ENCODE measurements around the gene NOL7. TPM values are rescaled to one million over a fixed set of nuclear protein-coding genes. Genes with fewer than 3 reads are reported as not detected.

Gene NOL7
- total and polyA plus RNA-seq, 10 donors = 44.6 to 73.6 (median 54.0) TPM

DNA sequence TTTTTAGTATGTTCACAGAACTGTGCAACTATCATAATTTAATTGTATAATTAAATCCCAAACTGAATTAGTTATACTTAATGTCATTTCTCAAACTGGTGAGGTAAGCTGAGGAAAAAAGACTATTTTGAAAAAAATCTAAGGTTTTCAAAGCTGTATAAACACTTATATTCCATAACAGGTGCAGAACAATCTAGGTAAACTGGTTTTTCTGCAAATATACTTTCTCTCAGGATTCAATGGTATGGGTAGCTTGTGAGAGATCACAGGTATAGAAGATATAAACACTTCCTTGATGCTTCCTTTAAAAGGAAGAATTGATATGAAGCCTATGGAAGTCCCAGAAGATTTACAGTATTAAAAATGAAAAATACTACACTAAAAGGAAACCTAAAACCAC, 33.7 kb downstream of the NOL7 start:
- Histone ChIP-seq H3K27ac (no peak overlapping the region), H3K36me3 (peaks cover 0 to 45% (median 3%) of the 10 kb centered on the region in 6 donors), H3K4me3 (no peak overlapping the region), H3K27me3 (replicated peaks in 1 of 7) (no peaks in the 10 kb centered on the region), H3K9me3 (no peaks in the 10 kb centered on the region), H3K4me1 (peaks cover 0 to 21% (median 0%) of the 10 kb centered on the region in 6 donors)
- DNase-seq = no peak
- intact Hi-C loops (cut with DNase I; ENCODE audit: low total_unique reads) = no loop called here
- TF ChIP-seq POLR2AphosphoS5 (IDR thresholded peaks at IDR 0.05) (no peak), POLR2A (IDR thresholded peaks at IDR 0.05) (no peak)
- TF ChIP-seq, protein P1, sequence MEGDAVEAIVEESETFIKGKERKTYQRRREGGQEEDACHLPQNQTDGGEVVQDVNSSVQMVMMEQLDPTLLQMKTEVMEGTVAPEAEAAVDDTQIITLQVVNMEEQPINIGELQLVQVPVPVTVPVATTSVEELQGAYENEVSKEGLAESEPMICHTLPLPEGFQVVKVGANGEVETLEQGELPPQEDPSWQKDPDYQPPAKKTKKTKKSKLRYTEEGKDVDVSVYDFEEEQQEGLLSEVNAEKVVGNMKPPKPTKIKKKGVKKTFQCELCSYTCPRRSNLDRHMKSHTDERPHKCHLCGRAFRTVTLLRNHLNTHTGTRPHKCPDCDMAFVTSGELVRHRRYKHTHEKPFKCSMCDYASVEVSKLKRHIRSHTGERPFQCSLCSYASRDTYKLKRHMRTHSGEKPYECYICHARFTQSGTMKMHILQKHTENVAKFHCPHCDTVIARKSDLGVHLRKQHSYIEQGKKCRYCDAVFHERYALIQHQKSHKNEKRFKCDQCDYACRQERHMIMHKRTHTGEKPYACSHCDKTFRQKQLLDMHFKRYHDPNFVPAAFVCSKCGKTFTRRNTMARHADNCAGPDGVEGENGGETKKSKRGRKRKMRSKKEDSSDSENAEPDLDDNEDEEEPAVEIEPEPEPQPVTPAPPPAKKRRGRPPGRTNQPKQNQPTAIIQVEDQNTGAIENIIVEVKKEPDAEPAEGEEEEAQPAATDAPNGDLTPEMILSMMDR (IDR thresholded peaks at IDR 0.05 in 8 of 11, conservative IDR thresholded peaks at IDR 0.05 in 3 of 11) = no peak

DNA sequence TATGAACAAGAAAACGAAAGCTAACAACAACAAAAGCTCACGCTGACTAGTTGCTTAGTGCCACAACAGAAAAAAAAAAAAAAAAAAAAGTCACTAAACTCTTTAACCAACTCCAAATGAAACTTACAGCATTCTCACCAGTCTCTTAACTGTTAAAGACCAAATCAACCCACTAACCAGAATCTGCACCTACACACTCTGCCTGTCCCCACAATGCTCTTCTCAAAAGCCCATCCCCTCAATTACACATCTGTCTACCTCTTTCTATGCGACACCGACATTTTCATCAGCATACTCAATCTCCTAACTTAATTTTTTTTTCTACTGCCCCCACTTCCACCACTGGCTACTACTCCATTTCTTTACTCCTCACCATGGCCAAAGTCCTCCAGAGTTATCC, 34.3 kb downstream of the NOL7 start:
- intact Hi-C loops (cut with DNase I; ENCODE audit: low total_unique reads) = no loop called here
- no peak overlapping the region for H3K27ac ChIP-seq
- H3K27me3 ChIP-seq (replicated peaks in 1 of 7) = no peaks in the 10 kb centered on the region
- H3K9me3 ChIP-seq = no peaks in the 10 kb centered on the region
- WGBS, 5 donors = 92 to 97% (median 92%) methylated on average over 4 of the region's 4 CpGs
- H3K4me1 ChIP-seq = peaks cover 0 to 24% (median 0%) of the 10 kb centered on the region in 6 donors
- TF ChIP-seq POLR2A (IDR thresholded peaks at IDR 0.05) (no peak), POLR2AphosphoS5 (IDR thresholded peaks at IDR 0.05) (no peak)
- TF ChIP-seq, protein P1 (IDR thresholded peaks at IDR 0.05 in 8 of 11, conservative IDR thresholded peaks at IDR 0.05 in 3 of 11) = no peak
- peaks cover 0 to 40% (median under 1%) of the 10 kb centered on the region in 6 donors for H3K36me3 ChIP-seq
- no peak for DNase-seq
- H3K4me3 ChIP-seq = no peak overlapping the region

DNA sequence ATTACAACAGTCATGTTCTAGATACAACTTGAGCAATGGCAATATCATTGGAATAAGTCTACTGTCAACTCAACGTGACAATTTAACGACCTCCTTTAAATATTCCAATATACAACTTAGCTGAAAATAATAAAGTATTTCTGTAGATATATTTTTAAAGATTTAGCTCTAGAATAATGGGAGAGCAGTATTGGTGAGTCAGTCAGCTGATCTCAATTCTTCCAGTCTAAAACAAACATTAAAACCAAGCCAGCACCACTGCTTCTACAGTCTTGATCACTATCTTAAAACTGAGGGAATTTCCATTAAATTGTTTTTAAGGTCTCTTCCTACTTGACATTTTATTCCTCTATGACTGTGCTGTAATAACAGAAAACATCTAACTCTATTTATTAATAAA, 38.2 kb downstream of the NOL7 start:
- H3K27ac ChIP-seq = no peak overlapping the region
- intact Hi-C loops (cut with DNase I; ENCODE audit: low total_unique reads) = no loop called here
- no peak for DNase-seq
- H3K36me3 ChIP-seq = peaks cover 0 to 52% (median 9%) of the 10 kb centered on the region in 6 donors
- TF ChIP-seq POLR2A (IDR thresholded peaks at IDR 0.05) (no peak), POLR2AphosphoS5 (IDR thresholded peaks at IDR 0.05) (no peak)
- TF ChIP-seq, protein P1 (IDR thresholded peaks at IDR 0.05 in 8 of 11, conservative IDR thresholded peaks at IDR 0.05 in 3 of 11) = no peak
- no peak overlapping the region for H3K4me3 ChIP-seq
- H3K9me3 ChIP-seq = no peaks in the 10 kb centered on the region
- H3K4me1 ChIP-seq = peaks cover 0 to 27% (median 0%) of the 10 kb centered on the region in 6 donors
- 83 to 95% (median 90%) methylated on average over 2 of the region's 2 CpGs for WGBS, 5 donors
- H3K27me3 ChIP-seq (replicated peaks in 1 of 7) = no peaks in the 10 kb centered on the region

DNA sequence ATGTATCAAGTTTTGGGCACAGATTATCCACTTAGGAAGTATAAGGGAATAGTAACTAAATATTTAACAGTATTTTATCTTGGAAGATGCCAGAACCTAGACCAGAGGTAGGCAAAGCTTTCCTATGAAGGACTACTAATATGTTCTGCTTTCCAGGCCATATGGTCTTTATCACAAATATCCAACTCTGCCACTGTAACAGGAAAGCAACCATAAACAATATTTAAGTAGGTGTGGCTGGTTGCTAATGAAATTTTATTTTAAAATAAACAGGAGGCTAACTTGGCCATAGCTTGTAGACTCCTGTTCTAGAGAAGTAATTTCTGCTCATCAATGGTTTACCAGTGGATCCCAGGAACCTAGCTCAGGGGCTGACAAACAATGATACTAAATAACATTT, 39.4 kb downstream of the NOL7 start:
- intact Hi-C loops (cut with DNase I; ENCODE audit: low total_unique reads) = no loop called here
- peaks cover 0 to 35% (median 0%) of the 10 kb centered on the region in 6 donors for H3K4me1 ChIP-seq
- DNase-seq = no peak
- H3K4me3 ChIP-seq = no peak overlapping the region
- H3K27me3 ChIP-seq (replicated peaks in 1 of 7) = no peaks in the 10 kb centered on the region
- H3K36me3 ChIP-seq = peaks cover 0 to 52% (median 9%) of the 10 kb centered on the region in 6 donors
- H3K9me3 ChIP-seq = no peaks in the 10 kb centered on the region
- H3K27ac ChIP-seq = no peak overlapping the region
- TF ChIP-seq, protein P1 (IDR thresholded peaks at IDR 0.05 in 8 of 11, conservative IDR thresholded peaks at IDR 0.05 in 3 of 11) = no peak
- TF ChIP-seq POLR2AphosphoS5 (IDR thresholded peaks at IDR 0.05) (no peak), POLR2A (IDR thresholded peaks at IDR 0.05) (no peak)

Data from spleen (tissue), 11 donors.